Skeletal muscle satellite cell (primary cell): Measurements from ENCODE around the gene DTD1.

Experiments used
- H3K27me3 ChIP-seq: 2 replicates; pipeline ENCODE4 v1.7.0; 2013; ENCODE audit warnings: low read length; ENCODE audit not compliant: control insufficient read depth, insufficient read depth
- H3K36me3 ChIP-seq: 2 replicates; pipeline ENCODE4 v1.7.0; 2013; ENCODE audit warnings: mild to moderate bottlenecking, control low read depth, low read length; ENCODE audit not compliant: insufficient read depth
- H3K4me1 ChIP-seq: 2 replicates; pipeline ENCODE4 v1.7.0; 2013; ENCODE audit warnings: low read length; ENCODE audit not compliant: control insufficient read depth, insufficient read depth
- H3K4me2 ChIP-seq: 2 replicates; pipeline ENCODE4 v1.7.0; 2013; ENCODE audit warnings: mild to moderate bottlenecking, low read length
- H3K4me3 ChIP-seq: 2 replicates; pipeline ENCODE4 v1.7.0; 2013; ENCODE audit warnings: low read length
- H3K9ac ChIP-seq: 2 replicates; pipeline ENCODE4 v1.7.0; 2013; ENCODE audit warnings: mild to moderate bottlenecking, low read depth, low read length, moderate library complexity
- H3K9me3 ChIP-seq: replicated peaks from 2 replicates; pipeline ENCODE4 v1.7.0; 2013; ENCODE audit warnings: mild to moderate bottlenecking, control low read depth, low read length

DTD1 gene

GRCh38 chr20:18621004-18621403 is 33.1 kb downstream of the DTD1 start:
- no peak overlapping the region for H3K4me3 ChIP-seq
- H3K9me3 ChIP-seq: no peaks in the 10 kb centered on the region
- no peak overlapping the region for H3K9ac ChIP-seq
- no peak overlapping the region for H3K4me2 ChIP-seq
- no peaks in the 10 kb centered on the region for H3K27me3 ChIP-seq
- H3K36me3 ChIP-seq: no peaks in the 10 kb centered on the region
- no peaks in the 10 kb centered on the region for H3K4me1 ChIP-seq

GRCh38 chr20:18623156-18623910 is 35.5 kb downstream of the DTD1 start:
- no peaks in the 10 kb centered on the region for H3K27me3 ChIP-seq
- no peaks in the 10 kb centered on the region for H3K4me1 ChIP-seq
- H3K4me3 ChIP-seq: no peak overlapping the region
- no peak overlapping the region for H3K4me2 ChIP-seq
- H3K9me3 ChIP-seq: no peaks in the 10 kb centered on the region
- no peak overlapping the region for H3K9ac ChIP-seq
- H3K36me3 ChIP-seq: no peaks in the 10 kb centered on the region

- Histone ChIP-seq H3K4me2 (no peak overlapping the region), H3K4me3 (no peak overlapping the region), H3K9ac (no peak overlapping the region), H3K36me3 (no peaks in the 10 kb centered on the region), H3K27me3 (no peaks in the 10 kb centered on the region), H3K4me1 (no peaks in the 10 kb centered on the region), H3K9me3 (no peaks in the 10 kb centered on the region)
Observed at GRCh38 chr20:18624948-18625347, 37.1 kb downstream of the DTD1 start.

GRCh38 chr20:18625907-18626655 is 38.2 kb downstream of the DTD1 start:
- Histone ChIP-seq H3K27me3 (no peaks in the 10 kb centered on the region), H3K4me2 (no peak overlapping the region), H3K4me1 (no peaks in the 10 kb centered on the region), H3K9ac (no peak overlapping the region), H3K9me3 (no peaks in the 10 kb centered on the region), H3K4me3 (no peak overlapping the region), H3K36me3 (no peaks in the 10 kb centered on the region)

GRCh38 chr20:18628330-18628920 is 40.6 kb downstream of the DTD1 start:
- Histone ChIP-seq H3K9me3 (no peaks in the 10 kb centered on the region), H3K4me1 (no peaks in the 10 kb centered on the region), H3K36me3 (no peaks in the 10 kb centered on the region), H3K9ac (no peak overlapping the region), H3K4me3 (no peak overlapping the region), H3K27me3 (no peaks in the 10 kb centered on the region), H3K4me2 (no peak overlapping the region)

GRCh38 chr20:18632196-18632789 is 44.4 kb downstream of the DTD1 start:
- Histone ChIP-seq H3K9ac (no peak overlapping the region), H3K36me3 (no peaks in the 10 kb centered on the region), H3K9me3 (no peaks in the 10 kb centered on the region), H3K27me3 (no peaks in the 10 kb centered on the region), H3K4me1 (no peaks in the 10 kb centered on the region), H3K4me3 (no peak overlapping the region), H3K4me2 (no peak overlapping the region)

GRCh38 chr20:18633411-18633810 is 45.6 kb downstream of the DTD1 start:
- Histone ChIP-seq H3K4me3 (no peak overlapping the region), H3K4me2 (no peak overlapping the region), H3K36me3 (no peaks in the 10 kb centered on the region), H3K4me1 (no peaks in the 10 kb centered on the region), H3K9me3 (no peaks in the 10 kb centered on the region), H3K9ac (no peak overlapping the region), H3K27me3 (no peaks in the 10 kb centered on the region)

GRCh38 chr20:18634501-18634900 is 46.6 kb downstream of the DTD1 start:
- Histone ChIP-seq H3K9ac (no peak overlapping the region), H3K4me3 (no peak overlapping the region), H3K9me3 (no peaks in the 10 kb centered on the region), H3K36me3 (no peaks in the 10 kb centered on the region), H3K4me1 (no peaks in the 10 kb centered on the region), H3K4me2 (no peak overlapping the region), H3K27me3 (no peaks in the 10 kb centered on the region)

- Histone ChIP-seq H3K9ac (no peak overlapping the region), H3K36me3 (no peaks in the 10 kb centered on the region), H3K4me2 (no peak overlapping the region), H3K4me1 (no peaks in the 10 kb centered on the region), H3K27me3 (no peaks in the 10 kb centered on the region), H3K4me3 (no peak overlapping the region), H3K9me3 (no peaks in the 10 kb centered on the region)
Observed at GRCh38 chr20:18635380-18635779, 47.5 kb downstream of the DTD1 start.

- H3K4me1 ChIP-seq: no peaks in the 10 kb centered on the region
- no peaks in the 10 kb centered on the region for H3K27me3 ChIP-seq
- no peak overlapping the region for H3K9ac ChIP-seq
- no peak overlapping the region for H3K4me2 ChIP-seq
- no peaks in the 10 kb centered on the region for H3K36me3 ChIP-seq
- no peaks in the 10 kb centered on the region for H3K9me3 ChIP-seq
- no peak overlapping the region for H3K4me3 ChIP-seq
Observed at GRCh38 chr20:18637224-18637623, 49.4 kb downstream of the DTD1 start.

- H3K4me3 ChIP-seq: no peak overlapping the region
- H3K36me3 ChIP-seq: no peaks in the 10 kb centered on the region
- H3K4me2 ChIP-seq: no peak overlapping the region
- no peak overlapping the region for H3K9ac ChIP-seq
- no peaks in the 10 kb centered on the region for H3K27me3 ChIP-seq
- H3K4me1 ChIP-seq: no peaks in the 10 kb centered on the region
- no peaks in the 10 kb centered on the region for H3K9me3 ChIP-seq
Observed at GRCh38 chr20:18638768-18639167, 50.9 kb downstream of the DTD1 start.
